LNCaP clone FGC (cell line): ENCODE data around the gene HOXA1.
A peak's percentile ranks its signal among the peaks of the same experiment; 100 is the strongest.

Source experiments
- DNase-seq: peaks from one replicate; pipeline ENCODE4 v3.0.0-alpha.2; 2011; ENCODE audit warnings: low read depth
- H3K4me3 ChIP-seq: 2 replicates; pipeline ENCODE4 v1.5.1; 2011; ENCODE audit warnings: mild to moderate bottlenecking, low read depth, low read length, control low read depth
- CTCF ChIP-seq: IDR thresholded peaks from 2 replicates; pipeline ENCODE4 v1.5.1; 2012; ENCODE audit warnings: mild to moderate bottlenecking; ENCODE audit not compliant: control insufficient read depth, insufficient read depth; ENCODE audit errors: extremely low read depth

HOXA1 gene

GRCh38 chr7:27142580-27143022 is 46.8 kb upstream of the HOXA1 start:
- DNase-seq, result no peak
- no peak for TF ChIP-seq CTCF
- no peak overlapping the region for H3K4me3 ChIP-seq

- no peak overlapping the region for H3K4me3 ChIP-seq
- DNase-seq, result no peak
- no peak for TF ChIP-seq CTCF
These were observed 46.3 kb upstream of the HOXA1 start for GRCh38 chr7:27141923-27142579.

- TF ChIP-seq CTCF, result no peak
- no peak overlapping the region for H3K4me3 ChIP-seq
- DNase-seq, result no peak
These were observed 45.5 kb upstream of the HOXA1 start for GRCh38 chr7:27141137-27141922.

- H3K4me3 ChIP-seq, result no peak overlapping the region
These were observed 44.5 kb upstream of the HOXA1 start for GRCh38 chr7:27140126-27140857.

GRCh38 chr7:27139334-27140125 is 43.7 kb upstream of the HOXA1 start:
- no peak for DNase-seq
- no peak overlapping the region for H3K4me3 ChIP-seq
- no peak for TF ChIP-seq CTCF

More at GRCh38 chr7:27140126-27140857, 44.5 kb upstream of the HOXA1 start:
- TF ChIP-seq CTCF, result no peak
- peak; percentile 11 for DNase-seq

- DNase-seq, result no peak
- no peak overlapping the region for H3K4me3 ChIP-seq
- no peak for TF ChIP-seq CTCF
These were observed 43.2 kb upstream of the HOXA1 start for GRCh38 chr7:27138985-27139333.
